ENCODE measurements around the gene TFEB.

TFEB gene

DNA sequence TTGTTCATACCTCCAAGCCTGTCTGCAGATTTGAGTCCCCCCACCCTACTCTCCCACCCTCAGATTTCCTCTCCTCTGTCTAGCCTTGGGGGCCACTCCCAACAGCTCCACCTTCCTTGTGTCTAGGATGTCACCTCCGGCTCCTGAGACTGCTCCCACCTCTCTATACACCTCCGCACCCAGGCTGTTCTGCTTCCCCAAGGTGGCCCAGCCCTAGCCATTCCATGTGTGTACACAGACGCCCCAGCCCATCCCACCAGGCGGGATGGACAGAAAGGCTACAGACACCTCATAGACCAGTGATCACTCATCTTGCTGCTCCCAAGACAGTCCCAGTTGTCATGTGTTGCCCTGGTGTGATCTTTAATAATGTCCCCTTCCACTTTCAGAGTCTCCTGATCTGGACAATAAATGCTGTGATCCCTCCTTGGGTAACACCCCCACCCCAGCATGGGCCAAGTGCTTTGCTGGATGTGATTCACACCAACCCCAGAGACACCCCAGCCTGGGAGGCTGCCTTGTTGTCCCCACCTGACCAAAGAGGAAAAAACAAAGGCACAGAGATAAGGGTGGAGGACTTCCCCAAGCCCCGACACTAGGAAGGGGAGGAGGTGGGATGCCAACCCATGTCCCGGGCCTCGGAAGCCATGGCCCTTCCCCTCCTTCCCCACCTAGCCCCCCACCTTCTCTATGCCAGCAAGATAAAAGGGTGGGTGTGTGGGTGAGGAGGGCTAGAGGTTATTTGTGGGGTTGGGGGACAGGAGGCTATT lies 61.0 kb downstream of the TFEB start:
- DNase-seq (ENCODE audit: low read depth) = no peak

DNA sequence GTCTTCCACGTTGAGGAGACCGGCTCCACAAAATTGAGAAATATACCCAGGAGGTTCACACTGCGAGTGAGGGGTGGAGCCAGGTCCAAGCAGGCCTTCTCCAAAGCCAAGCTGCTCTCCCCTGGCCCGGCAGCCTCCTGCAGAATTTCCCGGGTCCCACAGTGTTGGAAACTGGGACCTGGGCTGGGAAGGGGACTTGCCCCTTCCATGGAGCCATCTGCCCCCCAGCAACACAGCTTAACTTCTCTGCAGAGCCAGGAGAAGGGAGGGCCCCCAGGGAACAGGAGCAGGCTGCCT lies 61.8 kb downstream of the TFEB start:
- no peak for DNase-seq (ENCODE audit: low read depth)

DNA sequence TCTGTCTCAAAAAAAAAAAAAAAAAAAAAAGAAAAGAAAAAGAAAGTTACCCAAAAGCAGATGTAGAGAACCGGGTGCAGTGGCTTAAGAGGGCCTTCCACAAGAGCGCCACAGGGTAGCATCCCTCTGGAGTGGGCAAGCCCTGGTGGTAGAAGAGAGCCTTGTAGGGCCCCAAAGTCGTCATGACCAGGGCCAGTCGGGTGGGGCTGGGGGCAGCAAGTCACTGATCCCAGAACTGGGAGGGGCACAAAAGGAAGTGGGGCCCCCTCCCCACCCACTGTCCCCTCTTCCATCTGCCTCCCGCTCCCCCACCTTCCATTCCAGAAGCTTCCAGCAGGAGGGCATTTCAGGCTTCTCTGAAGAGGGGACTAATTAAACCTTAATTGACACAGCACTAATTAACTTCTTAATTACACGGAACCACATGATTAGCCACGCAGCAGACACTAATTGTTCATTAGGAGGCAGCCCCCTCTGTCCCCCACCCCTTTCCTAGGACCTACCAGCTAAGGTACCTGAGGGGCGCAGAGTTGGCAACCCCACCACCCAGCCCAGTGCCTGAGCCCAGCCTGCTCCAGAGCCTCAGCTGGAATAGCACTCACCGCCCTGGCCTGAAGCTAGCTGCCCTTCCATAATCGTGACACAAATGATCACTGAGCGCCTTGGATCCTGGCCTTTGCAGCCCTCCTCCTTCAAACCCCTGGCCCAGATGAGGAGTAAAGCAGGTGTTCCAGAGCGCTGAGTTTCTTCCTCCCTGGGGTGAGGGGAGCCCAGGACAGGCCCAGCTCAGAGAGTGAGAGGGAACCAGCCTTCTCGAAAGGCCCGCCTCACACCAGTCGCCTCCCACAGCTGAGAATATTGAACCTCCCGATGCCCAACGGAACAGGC lies 62.3 kb downstream of the TFEB start:
- DNase-seq (ENCODE audit: low read depth) = no peak

DNA sequence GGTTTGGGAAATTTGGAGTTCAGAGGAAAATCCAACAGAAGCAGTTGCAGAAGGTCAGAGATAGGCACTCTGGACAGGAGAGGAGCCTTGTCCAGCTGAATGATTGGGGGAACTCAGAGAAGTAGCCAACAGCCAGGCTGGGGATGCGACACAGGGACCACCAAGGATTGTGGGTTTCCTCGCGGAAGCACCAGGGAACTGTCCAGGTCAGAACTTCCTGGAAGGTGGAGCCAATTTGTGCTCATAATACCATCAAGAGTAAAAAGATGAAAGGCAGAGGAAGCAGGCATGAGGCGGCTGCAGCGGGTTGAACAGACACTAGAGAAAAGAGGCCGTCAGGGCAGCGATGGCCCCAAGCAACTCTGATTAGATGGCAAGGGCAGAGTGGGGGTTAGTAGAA lies 63.4 kb downstream of the TFEB start:
- no peak for DNase-seq (ENCODE audit: low read depth)

DNA sequence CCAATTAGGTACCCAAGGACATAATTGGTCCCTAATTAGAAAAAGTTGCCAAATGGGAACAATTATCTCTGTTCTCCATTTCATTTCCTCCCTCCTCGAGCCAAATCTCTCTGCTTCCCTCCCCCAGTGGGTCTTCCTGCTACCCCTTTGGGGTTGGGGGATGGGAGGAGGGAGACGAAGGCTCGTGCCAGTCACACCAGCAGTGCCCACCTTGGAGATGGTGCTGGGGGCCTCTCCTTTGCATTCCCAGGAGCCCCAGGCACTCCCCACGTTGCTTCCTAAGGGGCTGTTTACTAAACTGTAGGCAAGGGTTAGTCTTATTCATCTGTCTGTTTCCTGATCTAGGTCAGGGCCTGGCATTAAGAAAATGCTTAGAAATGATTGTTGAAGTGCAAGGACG lies 64.0 kb downstream of the TFEB start:
- DNase-seq (ENCODE audit: low read depth) = no peak

DNA sequence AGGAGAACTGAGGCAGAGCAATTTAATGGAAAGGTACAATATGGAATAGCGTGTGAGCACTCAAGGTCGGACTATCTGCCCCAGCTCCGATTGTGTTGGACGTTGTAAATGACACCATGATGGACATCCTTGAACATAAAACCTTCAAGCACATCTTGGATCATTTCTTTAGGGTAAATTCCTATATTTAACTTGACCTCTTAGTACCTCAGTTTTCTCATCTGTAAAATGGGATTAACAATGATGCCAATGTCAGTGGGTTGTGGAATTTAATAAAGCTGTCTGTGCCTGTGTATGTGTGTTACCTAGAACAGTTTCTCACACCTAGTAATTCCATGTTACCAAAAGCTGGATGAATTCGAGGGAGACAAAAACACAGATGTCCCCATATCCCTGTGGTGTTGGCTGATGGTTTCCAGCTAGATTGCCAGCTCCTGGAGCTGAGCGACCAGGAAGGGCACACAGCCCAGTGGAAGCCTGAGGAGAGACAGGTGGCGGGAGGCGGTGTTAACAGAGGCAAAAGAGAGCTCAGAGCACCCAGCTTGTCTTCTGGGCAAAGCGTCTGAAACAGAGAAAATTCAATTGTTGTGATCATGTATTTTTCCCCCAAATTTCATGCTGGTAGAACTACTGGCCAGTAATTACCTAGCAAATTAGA lies 64.6 kb downstream of the TFEB start:
- DNase-seq (ENCODE audit: low read depth) = no peak

DNA sequence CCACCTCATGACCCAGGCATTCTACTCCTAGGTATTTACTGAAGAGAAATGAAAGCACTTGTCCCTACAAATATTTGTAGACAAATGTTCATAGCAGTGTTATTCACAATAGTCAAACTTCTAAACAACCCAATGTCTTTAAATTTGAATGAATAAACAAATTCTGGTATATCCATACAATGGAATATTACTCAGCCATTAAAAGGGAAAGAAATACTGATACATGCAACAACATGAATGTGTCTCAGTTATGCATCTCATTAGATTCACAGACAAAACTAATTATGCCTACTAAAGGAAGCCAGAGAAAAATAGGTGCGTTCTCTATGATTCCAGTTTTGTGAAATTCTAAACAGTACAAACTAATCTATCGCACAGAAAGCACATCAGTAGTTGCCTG lies 66.4 kb downstream of the TFEB start:
- DNase-seq (ENCODE audit: low read depth) = no peak

DNA sequence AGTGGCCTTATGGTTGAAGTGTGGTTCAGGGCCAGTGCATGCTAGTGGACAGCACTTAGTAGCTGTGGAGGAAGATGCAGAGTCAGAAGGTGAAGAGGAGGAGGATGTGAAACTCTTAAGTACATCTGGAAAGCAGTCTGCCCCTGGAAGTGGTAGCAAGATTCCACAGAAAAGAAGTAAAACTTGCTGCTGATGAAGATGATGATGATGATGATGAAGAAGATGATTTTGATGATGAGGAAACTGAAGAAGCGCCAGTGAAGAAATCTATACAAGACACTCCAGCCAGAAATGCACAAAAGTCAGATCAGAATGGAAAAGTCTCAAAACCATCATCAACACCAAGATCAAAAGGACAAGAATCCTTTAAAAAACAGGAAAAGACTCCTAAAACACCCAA lies 68.2 kb downstream of the TFEB start:
- DNase-seq (ENCODE audit: low read depth) = no peak

DNA sequence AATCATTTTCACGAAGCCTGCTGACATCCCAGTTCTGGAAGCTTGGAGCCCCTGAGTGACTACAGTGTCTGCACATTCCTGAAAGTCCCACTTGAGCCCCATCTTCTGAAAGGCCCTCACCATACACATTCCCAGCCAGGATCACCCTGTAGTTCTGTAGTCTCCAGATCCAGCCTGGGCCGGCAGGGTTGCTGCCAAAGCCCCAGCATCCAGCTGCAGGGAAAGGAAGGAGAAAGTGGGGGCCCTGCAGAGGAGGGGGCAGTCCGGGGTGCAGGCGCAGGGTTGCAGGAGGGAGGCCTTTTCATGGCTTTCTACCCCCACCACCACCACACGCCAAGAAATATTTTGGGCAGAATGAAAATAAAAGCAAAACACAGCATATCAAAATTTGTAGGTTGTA lies 71.1 kb downstream of the TFEB start:
- no peak for DNase-seq (ENCODE audit: low read depth)

DNA sequence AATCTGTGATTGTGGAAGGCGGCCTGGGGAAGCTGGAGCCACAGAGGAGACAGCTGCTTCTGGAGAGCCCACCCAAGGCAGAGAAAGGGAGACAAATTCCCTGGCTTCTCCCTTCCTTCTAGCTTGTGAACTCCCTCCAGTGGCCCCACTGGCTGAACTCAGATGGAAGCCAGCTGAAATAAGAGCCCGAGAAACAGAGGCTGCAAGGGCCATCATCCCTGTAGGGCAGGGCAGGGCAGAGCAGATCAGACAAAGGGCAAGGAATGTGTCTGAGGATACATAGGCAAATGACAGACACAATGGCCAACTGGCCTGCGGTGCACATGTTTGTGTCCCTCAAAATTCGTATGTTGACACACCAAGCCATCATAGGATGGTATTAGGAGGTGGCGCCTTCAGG lies 71.8 kb downstream of the TFEB start:
- DNase-seq (ENCODE audit: low read depth) = no peak

DNA sequence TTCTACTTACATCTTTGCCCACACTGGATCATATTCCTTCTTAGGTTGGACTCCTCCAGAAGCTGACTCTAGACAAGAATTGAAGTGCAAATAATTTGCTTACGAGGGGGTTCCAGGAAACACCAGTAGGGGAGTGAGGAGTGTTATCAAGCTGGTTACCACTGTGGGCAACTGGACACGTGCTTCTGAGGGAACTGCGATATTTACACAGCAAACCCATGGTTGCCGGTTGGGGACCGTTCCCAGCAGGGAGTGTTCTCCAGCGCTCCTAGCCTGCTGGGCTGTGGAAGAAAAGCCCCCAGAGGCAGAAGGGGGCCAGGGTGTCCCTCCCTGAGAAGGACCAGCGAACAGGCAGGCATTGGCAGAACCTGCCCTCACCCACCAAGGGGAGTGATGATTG lies 75.5 kb downstream of the TFEB start:
- no peak for DNase-seq (ENCODE audit: low read depth)

DNA sequence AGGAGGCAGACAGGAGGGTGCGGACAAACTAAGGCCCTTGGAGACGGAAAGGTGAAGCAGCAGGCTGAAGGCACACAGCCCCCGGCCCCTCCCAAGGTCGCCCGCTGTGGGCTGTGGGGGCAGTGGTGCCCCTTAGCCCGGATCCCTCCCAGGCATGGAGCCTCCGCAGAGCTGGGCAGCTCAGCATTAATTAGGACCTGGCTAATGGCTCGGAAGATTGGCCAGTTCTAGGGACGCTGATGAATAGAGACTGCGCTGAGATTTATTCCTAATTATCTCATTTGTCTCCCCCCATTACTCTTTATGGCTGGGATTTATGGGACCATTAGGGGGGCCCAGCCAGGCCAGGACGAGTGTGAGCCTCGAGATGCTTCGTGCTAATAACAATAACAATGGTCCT lies 76.8 kb downstream of the TFEB start:
- DNase-seq (ENCODE audit: low read depth) = no peak

DNA sequence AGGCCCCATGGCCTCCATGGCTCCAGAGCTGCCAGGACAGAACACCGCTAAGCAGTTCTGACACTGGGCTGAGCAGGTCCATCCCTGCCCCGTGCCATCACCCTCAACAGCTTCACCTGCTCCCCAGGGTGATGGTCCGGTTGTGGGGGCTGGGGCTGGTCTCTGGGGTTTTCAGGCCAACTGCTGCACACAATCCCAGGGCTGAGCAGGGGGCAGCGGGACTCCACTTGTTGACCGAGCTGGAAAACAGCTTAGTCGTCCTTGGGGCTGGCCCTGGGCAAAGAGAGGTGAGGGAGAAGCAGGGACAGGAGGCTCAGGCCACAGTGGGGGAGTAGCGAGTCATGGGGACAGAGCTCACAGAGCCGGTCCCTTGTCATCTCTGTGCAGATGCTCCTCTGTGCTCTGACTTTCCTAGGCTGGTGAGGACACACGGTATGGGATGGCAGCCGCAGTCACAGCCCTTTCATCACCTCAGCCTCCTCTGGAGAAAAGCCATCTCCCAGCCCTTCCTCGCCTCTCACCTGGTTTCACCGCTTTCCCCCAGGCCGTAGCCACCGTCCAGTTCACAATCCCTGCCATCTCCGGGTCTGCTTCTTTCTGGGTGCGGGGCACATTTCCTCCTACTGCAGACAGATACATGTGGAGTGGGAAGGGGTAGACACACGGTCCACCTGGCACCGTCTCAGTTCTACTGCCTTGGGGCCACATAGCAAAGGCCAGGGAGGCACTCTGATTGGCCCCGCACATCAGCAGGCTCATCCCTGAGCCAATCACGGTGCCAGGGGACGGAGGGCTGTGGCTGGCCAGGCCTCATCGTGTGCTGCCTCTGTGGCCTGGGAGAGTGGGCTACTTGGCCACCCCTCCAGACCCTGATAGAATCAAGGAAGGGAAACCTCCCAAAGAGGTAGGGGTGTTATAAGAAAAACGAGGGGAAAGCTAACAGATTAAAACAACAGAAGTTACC lies 78.0 kb downstream of the TFEB start:
- no peak for DNase-seq (ENCODE audit: low read depth)

DNA sequence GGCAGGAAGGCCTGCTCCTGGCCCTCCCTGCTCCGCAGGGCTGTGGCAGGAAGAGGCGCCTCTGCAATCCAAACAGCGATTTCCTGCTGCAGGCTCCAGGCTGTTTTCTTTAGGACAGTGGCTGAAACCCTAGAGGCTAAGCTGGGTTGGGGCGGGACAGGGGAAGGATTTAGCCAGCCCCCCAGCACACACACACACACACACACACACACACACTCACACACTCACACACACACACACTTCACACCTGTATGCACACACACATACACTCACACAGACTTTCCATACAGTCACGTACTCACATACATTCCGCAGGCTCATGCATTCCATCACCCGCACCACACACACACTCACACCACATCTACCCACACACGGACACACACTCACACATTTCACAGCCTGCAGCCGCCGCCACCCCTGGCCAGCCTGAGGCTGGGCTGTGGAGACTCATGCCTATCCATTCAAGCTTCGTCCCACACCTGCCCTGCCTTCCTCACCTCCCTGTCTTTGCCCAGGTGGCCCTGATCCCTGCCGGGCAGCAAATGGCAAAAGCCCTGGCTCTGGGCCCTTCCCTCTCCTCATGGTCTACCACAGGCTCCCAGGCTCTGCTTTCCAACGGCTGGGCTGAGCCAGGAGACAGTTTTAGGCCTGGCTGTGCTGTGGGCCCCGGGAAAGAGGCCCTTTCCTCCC lies 79.3 kb downstream of the TFEB start:
- DNase-seq (ENCODE audit: low read depth) = no peak

DNA sequence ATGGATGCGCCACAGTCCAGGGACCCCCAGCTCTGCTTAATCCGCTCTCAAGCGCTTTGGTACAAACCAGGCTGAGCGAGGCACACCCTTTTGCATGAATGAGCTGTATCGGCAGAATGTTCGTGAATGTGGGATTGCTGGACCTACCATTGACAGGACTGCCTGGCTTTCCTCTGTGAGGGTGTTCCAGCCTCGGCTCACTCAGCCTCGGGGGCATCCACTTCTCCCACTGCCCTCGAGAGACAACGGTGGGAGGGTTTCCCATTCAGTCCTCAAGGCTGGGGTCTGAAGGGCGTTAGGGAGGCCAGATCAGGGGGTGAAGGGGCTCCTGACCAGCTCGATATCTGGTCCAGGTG lies 79.8 kb downstream of the TFEB start:
- no peak for DNase-seq (ENCODE audit: low read depth)

DNA sequence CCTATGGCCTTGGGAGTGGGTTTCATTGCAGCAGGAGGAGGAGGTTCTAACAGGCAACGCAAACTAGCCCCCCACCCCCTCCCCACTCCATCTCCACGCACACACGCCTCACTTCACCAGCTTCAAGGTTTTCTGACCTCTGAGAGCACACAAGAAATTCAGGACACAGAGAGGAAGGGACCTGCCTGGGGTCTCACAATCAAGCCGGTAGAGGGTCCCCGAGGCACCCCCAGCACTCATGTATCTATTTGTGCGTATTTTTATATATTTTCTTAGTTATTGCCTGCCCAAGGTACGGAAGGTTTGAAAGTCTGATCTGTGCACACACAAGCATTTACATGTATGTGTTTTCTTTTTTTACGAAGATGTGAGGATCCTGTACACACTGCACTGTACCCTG lies 80.2 kb downstream of the TFEB start:
- no peak for DNase-seq (ENCODE audit: low read depth)

DNA sequence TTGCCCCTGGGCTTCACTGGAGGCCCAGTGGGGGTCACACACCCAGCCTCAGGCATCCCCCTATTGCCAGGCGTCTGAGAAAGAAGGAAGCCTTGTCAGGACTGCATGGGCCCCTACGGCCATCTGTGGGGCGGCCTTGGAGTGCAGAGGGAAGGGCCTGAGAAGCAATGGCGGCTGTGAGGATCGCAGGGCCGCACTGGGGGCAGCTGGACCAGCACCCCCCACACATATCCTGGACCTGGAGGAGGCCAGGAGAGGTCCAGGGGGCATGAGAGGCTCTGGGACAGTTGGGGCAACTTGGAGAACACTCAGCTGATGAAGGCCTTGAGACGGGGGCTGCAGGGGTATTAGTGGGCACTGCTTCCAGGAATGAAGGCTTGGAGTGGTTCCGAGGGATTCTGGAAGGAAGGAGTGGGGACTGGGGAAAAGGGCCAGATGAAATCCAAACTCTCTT lies 80.7 kb downstream of the TFEB start:
- DNase-seq (ENCODE audit: low read depth) = no peak

DNA sequence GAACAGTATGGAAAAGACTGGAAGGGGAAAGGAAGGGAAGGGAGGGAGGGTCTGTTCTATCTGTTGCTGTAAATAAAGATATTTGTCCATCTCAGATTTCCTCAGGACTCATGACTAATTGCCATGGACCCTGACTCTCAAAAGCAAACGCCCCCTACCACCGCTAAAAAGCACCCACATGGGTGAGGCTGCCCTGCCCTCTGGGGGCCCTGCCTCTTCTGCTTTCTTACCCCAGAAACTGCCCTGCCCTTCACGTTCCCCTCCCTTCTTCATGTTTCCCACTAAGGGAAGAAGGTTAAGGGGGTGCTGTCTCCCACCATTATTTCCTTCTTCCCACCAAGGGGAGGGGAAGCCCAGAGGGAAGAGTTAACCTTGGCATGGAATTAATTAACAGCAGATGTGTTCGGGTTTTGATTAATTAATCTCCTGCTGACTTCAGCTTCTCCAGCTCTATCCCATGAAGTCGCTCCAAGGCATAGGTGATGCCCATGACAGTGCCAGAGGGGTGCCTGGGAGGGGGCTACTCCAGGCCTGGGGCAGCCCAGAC lies 81.2 kb downstream of the TFEB start:
- no peak for DNase-seq (ENCODE audit: low read depth)

DNA sequence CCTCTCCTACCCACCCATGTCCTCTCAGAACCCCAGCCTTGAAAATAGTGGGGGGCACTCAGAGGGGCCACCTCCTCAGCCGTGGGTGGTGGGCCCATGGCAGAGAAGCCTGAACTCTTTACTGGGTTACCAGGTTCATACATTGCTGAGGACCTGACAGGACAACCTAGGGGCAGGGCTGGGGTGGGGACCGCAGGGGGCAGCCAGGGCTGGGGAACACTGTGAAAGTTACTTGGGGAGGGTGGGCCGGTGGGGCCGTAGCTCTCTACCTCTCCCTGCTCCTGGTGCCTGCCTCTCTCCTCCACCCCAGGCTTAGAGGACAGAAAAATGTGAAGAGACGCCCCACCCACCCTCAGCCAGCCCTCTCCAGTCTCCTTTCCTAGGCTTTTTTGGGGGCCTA lies 81.7 kb downstream of the TFEB start:
- no peak for DNase-seq (ENCODE audit: low read depth)

DNA sequence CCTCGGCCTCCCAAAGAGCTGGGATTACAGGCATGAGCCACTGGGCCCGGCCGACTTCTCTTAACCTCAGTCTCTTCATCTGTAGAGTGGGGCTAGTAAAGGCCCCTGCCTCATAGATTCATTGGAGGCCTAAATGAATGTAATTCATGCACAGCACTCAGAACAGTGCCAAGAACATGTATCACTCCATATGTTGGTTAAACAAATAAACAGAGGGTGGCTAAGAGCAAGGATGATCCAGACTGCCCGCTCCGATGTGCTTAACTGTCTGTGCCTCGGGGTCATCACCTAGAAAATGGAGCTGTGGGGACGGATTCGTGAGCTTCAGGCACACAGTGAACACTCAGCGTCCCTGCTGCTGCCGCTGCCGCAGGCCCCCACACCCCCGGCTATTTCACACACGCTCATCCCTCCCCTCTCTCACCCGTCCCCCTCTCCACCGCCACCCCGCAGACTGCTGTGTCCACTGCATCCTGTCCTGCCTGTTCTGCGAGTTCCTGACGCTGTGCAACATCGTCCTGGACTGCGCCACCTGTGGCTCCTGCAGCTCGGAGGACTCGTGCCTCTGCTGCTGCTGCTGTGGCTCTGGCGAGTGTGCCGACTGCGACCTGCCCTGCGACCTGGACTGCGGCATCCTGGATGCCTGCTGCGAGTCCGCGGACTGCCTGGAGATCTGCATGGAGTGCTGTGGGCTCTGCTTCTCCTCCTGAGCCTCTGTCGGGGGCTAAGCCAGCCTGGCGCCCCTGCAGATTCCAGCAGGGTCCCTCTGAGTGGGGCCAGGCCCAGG lies 82.3 kb downstream of the TFEB start:
- DNase-seq (ENCODE audit: low read depth) = no peak

Data from activated gamma-delta T cell treated with anti-CD3 and anti-CD28 coated beads, Interleukin-2, amount 50 U/mL, for 16 hours (primary cell).